HEK293 (cell line): ENCODE measurements around the gene AP1G2.

ENCODE experiments used
- CTCF ChIA-PET: fragments of 350-600 bp; formaldehyde crosslinking; extraction: SDS; loops from one replicate; lab custom pipeline; 2021; ENCODE audit warnings: antibody characterized with exemption; lab: Yijun Ruan, JAX
- POLR2A ChIA-PET: fragments of 300-600 bp; formaldehyde crosslinking; extraction: SDS; loops from one replicate; lab custom pipeline; 2020; ENCODE audit warnings: antibody characterized with exemption, inconsistent platforms; lab: Yijun Ruan, JAX
- H3K27ac ChIP-seq: fragments of 200-500 bp; sonication (Bioruptor generic); 2 replicates; pipeline ENCODE4 v1.5.1; 2014; ENCODE audit warnings: low read depth, low read length, control low read depth, inconsistent platforms; ENCODE audit errors: extremely low read depth
- H3K36me3 ChIP-seq, 2 experiments: fragments of 200-500 bp in 1 of 2; sonication (Bioruptor generic) in 1 of 2; 1 replicate in 1 of 2; 2 replicates in 1 of 2; pipeline ENCODE4 v1.5.1; 2014 to 2017; ENCODE audit warnings: inconsistent platforms in 2 of 2, low read length in 2 of 2; ENCODE audit not compliant: control insufficient read depth in 2 of 2, insufficient read depth in 1 of 2
- H3K4me1 ChIP-seq: fragments of 200-500 bp; sonication (Bioruptor generic); 2 replicates; pipeline ENCODE4 v1.5.1; 2014; ENCODE audit warnings: mild to moderate bottlenecking, low read length, inconsistent platforms; ENCODE audit not compliant: control insufficient read depth, insufficient read depth
- H3K4me3 ChIP-seq: 2 replicates; pipeline ENCODE4 v1.5.1; 2011; ENCODE audit warnings: low read depth, mild to moderate bottlenecking, control low read depth, low read length, moderate library complexity
- H3K9me3 ChIP-seq: fragments of 200-500 bp; sonication (Bioruptor generic); 2 replicates; pipeline ENCODE4 v1.5.1; 2014; ENCODE audit warnings: low read depth, low read length, inconsistent platforms; ENCODE audit not compliant: control insufficient read depth, insufficient read depth
- CTCF ChIP-seq: fragments of 450-650 bp; formaldehyde crosslinking; IDR thresholded peaks from 2 replicates; pipeline ENCODE4 v1.5.1; 2016; ENCODE audit warnings: missing biosample characterization, missing genetic modification characterization
- HOXA7 ChIP-seq: sonication (generic); formaldehyde crosslinking; IDR thresholded peaks from 2 replicates; pipeline ENCODE4 v1.8.1; 2022; ENCODE audit warnings: missing genetic modification reagents, borderline replicate concordance
- INSM2 ChIP-seq: fragments of 450-650 bp; formaldehyde crosslinking; IDR thresholded peaks from 2 replicates; pipeline ENCODE4 v1.5.1; 2016; ENCODE audit warnings: missing biosample characterization, missing genetic modification characterization
- OSR2 ChIP-seq: fragments of 450-650 bp; formaldehyde crosslinking; IDR thresholded peaks from 2 replicates; pipeline ENCODE4 v1.5.1; 2016; ENCODE audit warnings: missing biosample characterization, missing genetic modification characterization
- ZNF114 ChIP-seq: fragments of 450-650 bp; formaldehyde crosslinking; IDR thresholded peaks from 2 replicates; pipeline ENCODE4 v1.5.0; 2017; ENCODE audit warnings: missing biosample characterization, missing genetic modification characterization
- ZNF335 ChIP-seq: fragments of 450-650 bp; formaldehyde crosslinking; conservative IDR thresholded peaks from 2 replicates; pipeline ENCODE4 v1.5.1; 2016; ENCODE audit warnings: missing biosample characterization, missing genetic modification characterization
- ZNF555 ChIP-seq: fragments of 450-650 bp; formaldehyde crosslinking; conservative IDR thresholded peaks from 2 replicates; pipeline ENCODE4 v1.5.1; 2017; ENCODE audit warnings: missing biosample characterization, mild to moderate bottlenecking, missing genetic modification characterization, inconsistent platforms
- ZNF791 ChIP-seq: fragments of 450-650 bp; formaldehyde crosslinking; IDR thresholded peaks from 2 replicates; pipeline ENCODE4 v1.5.1; 2016; ENCODE audit warnings: missing biosample characterization, missing genetic modification characterization
- ZNF837 ChIP-seq: fragments of 450-650 bp; formaldehyde crosslinking; IDR thresholded peaks from 2 replicates; pipeline ENCODE4 v1.5.1; 2016; ENCODE audit warnings: missing biosample characterization, missing genetic modification characterization
- TF ChIP-seq, protein P1 (sequence below): fragments of 450-650 bp; formaldehyde crosslinking; IDR thresholded peaks from 2 replicates; pipeline ENCODE4 v1.5.1; 2016; ENCODE audit warnings: missing biosample characterization, missing genetic modification characterization

Gene AP1G2

GRCh38 chr14:23566112-23566777 lies 1.3 kb downstream of the AP1G2 start:
- CTCF ChIA-PET, result no interaction called here
- no peaks in the 10 kb centered on the region for H3K9me3 ChIP-seq
- POLR2A ChIA-PET, result interaction anchor here (1.0 to 2.2 kb wide), 4 partner anchors 11 to 245 kb away, joined by 3 to 7 read pairs (median 4); partner anchors contain the start of genes JPH4 and PABPN1
- no peak overlapping the region for H3K4me3 ChIP-seq
- TF ChIP-seq INSM2 (tag by site-specific recombination) (no peak), ZNF555 (tag by site-specific recombination) (no peak), ZNF114 (no peak), ZNF335 (tag by site-specific recombination) (no peak), ZNF837 (tag by site-specific recombination) (no peak)
- TF ChIP-seq, all 188 proteins: peak for 0
- peaks cover 13% of the 10 kb centered on the region for H3K4me1 ChIP-seq
- peaks cover 7 to 49% of the 10 kb centered on the region in 2 experiments; a peak in 2 of 3 replicates for H3K36me3 ChIP-seq
- no peak overlapping the region for H3K27ac ChIP-seq

DNA sequence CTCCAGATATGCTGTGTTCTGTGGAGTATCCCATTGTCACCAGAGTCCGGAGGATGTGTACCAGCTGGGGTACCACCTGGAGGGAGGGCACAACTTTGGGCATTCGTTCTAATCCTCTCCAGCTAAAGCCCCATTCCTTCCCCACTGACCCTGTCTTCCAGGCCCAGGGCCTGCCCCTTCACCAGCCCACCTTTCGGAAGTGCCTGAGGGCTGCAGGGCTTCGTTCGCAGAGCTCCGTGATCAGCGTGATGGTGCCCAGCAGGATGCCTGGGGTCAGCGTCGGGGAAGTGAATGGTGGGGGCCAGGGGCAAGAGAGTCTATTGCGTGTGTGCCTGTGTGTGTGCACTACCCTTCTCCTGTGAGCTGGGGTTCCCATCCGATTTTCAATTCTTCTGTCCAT lies 2.0 kb downstream of the AP1G2 start:
- POLR2A ChIA-PET, result interaction anchor here (2.2 kb wide), 1 partner anchor 10 kb away, joined by 7 read pairs; no protein-coding TSS in a partner anchor

DNA sequence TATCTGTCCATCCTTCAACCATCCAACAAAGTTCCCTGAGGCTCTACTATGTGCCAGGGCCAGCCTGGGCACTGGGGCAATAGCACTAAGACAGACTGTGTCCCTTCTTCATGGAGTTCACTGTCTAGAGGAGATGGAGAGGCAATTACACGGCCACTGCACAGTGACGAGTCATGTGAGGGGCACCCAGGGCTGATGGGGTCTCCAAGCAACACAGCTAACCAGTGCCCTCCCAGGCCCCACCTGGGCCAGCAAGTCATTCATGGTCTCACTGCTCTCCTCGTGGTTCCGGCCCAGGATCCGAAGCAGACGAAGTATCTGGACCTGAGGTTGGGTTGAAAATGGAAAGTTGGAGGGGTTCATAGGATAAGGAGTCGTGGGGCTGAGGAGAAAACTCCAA lies 2.7 kb downstream of the AP1G2 start:
- peaks cover 13% of the 10 kb centered on the region for H3K4me1 ChIP-seq
- TF ChIP-seq ZNF791 (tag by site-specific recombination), result no peak
- TF ChIP-seq, protein P1, sequence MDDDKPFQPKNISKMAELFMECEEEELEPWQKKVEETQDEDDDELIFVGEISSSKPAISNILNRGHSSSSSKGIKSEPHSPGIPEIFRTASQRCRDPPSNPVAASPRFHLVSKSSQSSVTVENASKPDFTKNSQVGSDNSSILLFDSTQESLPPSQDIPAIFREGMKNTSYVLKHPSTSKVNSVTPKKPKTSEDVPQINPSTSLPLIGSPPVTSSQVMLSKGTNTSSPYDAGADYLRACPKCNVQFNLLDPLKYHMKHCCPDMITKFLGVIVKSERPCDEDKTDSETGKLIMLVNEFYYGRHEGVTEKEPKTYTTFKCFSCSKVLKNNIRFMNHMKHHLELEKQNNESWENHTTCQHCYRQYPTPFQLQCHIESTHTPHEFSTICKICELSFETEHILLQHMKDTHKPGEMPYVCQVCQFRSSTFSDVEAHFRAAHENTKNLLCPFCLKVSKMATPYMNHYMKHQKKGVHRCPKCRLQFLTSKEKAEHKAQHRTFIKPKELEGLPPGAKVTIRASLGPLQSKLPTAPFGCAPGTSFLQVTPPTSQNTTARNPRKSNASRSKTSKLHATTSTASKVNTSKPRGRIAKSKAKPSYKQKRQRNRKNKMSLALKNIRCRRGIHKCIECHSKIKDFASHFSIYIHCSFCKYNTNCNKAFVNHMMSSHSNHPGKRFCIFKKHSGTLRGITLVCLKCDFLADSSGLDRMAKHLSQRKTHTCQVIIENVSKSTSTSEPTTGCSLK, result no peak
- TF ChIP-seq OSR2, result no peak
- POLR2A ChIA-PET, result interaction anchor here (1.3 kb wide), 1 partner anchor 10 kb away, joined by 3 read pairs; no protein-coding TSS in a partner anchor
- peaks cover 14 to 63% of the 10 kb centered on the region in 2 experiments; a peak in 2 of 3 replicates for H3K36me3 ChIP-seq
- H3K27ac ChIP-seq, result no peak overlapping the region
- CTCF ChIA-PET, result interaction anchor here (10.1 kb wide), 1 partner anchor 85 kb away, joined by 338 read pairs; no protein-coding TSS in a partner anchor
- no peak overlapping the region for H3K4me3 ChIP-seq
- no peaks in the 10 kb centered on the region for H3K9me3 ChIP-seq

More for the DNA sequence above, 2.0 kb downstream of the AP1G2 start:
- Histone ChIP-seq H3K27ac (no peak overlapping the region), H3K36me3 (peaks cover 11 to 55% of the 10 kb centered on the region in 2 experiments; a peak in 2 of 3 replicates), H3K4me3 (no peak overlapping the region), H3K4me1 (peaks cover 13% of the 10 kb centered on the region), H3K9me3 (no peaks in the 10 kb centered on the region)
- TF ChIP-seq CTCF (tag by site-specific recombination), result no peak
- TF ChIP-seq HOXA7 (CRISPR knock-in tag), result no peak
- CTCF ChIA-PET, result no interaction called here
